Tibial nerve (tissue), 4 donors: ENCODE data around the gene POLDIP2.

Experiments used
- EP300 ChIP-seq, 2 donors: sonication (generic); formaldehyde crosslinking; IDR thresholded peaks; one replicate each; pipeline ENCODE4 v1.6.1; 2017; ENCODE audit warnings: antibody characterized with exemption in 2 of 2, mild to moderate bottlenecking in 1 of 2
- POLR2A ChIP-seq, 2 donors: fragments of 450-650 bp; IDR thresholded peaks; one replicate each; pipeline ENCODE4 v1.6.1; 2017; ENCODE audit warnings: antibody characterized with exemption in 2 of 2, mild to moderate bottlenecking in 2 of 2, moderate library complexity in 2 of 2
- TF ChIP-seq, protein P1 (sequence below), 5 experiments: fragments of 200-600 bp in 3 of 5; fragments of 450-650 bp in 2 of 5; sonication (generic) in 3 of 5; IDR thresholded peaks; one replicate each; pipeline ENCODE4 v1.5.1; 2016 to 2019; ENCODE audit warnings: antibody characterized with exemption in 5 of 5, mild to moderate bottlenecking in 3 of 5, moderate library complexity in 2 of 5

DNA sequence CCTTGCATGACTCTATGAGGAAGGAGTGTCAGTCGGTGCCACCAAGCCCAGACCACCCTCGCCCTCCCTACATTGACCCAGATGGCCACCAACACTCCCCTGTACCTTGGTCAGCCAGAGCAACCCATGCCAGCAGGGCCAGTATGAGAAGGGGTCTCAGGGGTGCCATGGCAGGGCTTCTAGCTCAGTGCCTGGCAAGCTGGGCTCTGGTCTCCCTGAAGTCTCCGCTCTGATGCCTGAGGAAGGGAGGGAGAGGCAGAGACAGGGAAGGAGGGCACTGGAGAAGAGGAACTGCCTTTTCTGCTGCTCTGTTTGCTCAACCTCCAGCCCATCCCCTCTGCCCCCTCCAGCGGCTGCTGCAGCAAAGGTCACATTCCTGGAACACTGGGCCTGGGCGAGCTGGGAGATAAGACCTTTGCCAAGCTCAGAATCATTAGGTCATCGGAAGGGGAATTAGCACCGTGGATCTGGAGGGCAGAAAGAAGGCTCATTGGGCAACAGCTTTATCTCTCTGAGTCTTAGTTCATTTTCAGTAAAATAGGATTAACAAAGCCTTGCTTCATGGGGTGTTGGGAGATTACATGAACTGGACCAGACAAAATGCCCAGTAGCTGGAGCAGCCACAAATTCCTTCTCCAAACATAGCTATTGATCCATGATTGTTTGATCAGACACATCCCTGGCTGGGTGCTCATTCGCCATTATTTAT, 12.9 kb upstream of the POLDIP2 start, which contains the start of gene VTN:
- TF ChIP-seq, protein P1, sequence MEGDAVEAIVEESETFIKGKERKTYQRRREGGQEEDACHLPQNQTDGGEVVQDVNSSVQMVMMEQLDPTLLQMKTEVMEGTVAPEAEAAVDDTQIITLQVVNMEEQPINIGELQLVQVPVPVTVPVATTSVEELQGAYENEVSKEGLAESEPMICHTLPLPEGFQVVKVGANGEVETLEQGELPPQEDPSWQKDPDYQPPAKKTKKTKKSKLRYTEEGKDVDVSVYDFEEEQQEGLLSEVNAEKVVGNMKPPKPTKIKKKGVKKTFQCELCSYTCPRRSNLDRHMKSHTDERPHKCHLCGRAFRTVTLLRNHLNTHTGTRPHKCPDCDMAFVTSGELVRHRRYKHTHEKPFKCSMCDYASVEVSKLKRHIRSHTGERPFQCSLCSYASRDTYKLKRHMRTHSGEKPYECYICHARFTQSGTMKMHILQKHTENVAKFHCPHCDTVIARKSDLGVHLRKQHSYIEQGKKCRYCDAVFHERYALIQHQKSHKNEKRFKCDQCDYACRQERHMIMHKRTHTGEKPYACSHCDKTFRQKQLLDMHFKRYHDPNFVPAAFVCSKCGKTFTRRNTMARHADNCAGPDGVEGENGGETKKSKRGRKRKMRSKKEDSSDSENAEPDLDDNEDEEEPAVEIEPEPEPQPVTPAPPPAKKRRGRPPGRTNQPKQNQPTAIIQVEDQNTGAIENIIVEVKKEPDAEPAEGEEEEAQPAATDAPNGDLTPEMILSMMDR (IDR thresholded peaks at IDR 0.05): no peak
- TF ChIP-seq POLR2A (IDR thresholded peaks at IDR 0.05) (no peak), EP300 (IDR thresholded peaks at IDR 0.05) (no peak)
